AG20443 (cell line): ENCODE measurements around the gene ATP13A4.

Experiments
- DNase-seq: peaks from one replicate; pipeline ENCODE4 v3.0.0; 2012; ENCODE audit warnings: low spot score, mixed read lengths

The ATP13A4 gene

GRCh38 chr3:193491026-193491425 lies 63.7 kb downstream of the ATP13A4 start:
- DNase-seq = no peak

GRCh38 chr3:193490580-193490979 lies 64.1 kb downstream of the ATP13A4 start:
- no peak for DNase-seq

- no peak for DNase-seq
Observed at GRCh38 chr3:193489949-193490348, 64.7 kb downstream of the ATP13A4 start.

GRCh38 chr3:193488741-193489140 lies 66.0 kb downstream of the ATP13A4 start:
- no peak for DNase-seq

GRCh38 chr3:193483988-193484539 lies 70.6 kb downstream of the ATP13A4 start:
- no peak for DNase-seq

- DNase-seq = no peak
Observed at GRCh38 chr3:193481436-193481835, 73.3 kb downstream of the ATP13A4 start.

GRCh38 chr3:193474446-193474845 lies 80.2 kb downstream of the ATP13A4 start:
- DNase-seq = no peak

GRCh38 chr3:193470710-193471109 lies 84.0 kb downstream of the ATP13A4 start:
- DNase-seq = no peak

- no peak for DNase-seq
Observed at GRCh38 chr3:193465992-193466608, 88.6 kb downstream of the ATP13A4 start.

- no peak for DNase-seq
Observed at GRCh38 chr3:193464889-193465288, 89.8 kb downstream of the ATP13A4 start.

- DNase-seq = no peak
Observed at GRCh38 chr3:193457526-193457925, 97.2 kb downstream of the ATP13A4 start.

- DNase-seq = no peak
Observed at GRCh38 chr3:193452338-193452737, 102.4 kb downstream of the ATP13A4 start.

- DNase-seq = no peak
Observed at GRCh38 chr3:193451902-193452301, 102.8 kb downstream of the ATP13A4 start.

- DNase-seq = no peak
Observed at GRCh38 chr3:193446965-193447602, 107.6 kb downstream of the ATP13A4 start.

GRCh38 chr3:193439423-193439822 lies 115.3 kb downstream of the ATP13A4 start:
- no peak for DNase-seq

GRCh38 chr3:193418576-193419373 lies 135.9 kb downstream of the ATP13A4 start:
- no peak for DNase-seq

- no peak for DNase-seq
Observed at GRCh38 chr3:193416629-193417028, 138.1 kb downstream of the ATP13A4 start.

GRCh38 chr3:193407688-193408087 lies 147.0 kb downstream of the ATP13A4 start:
- no peak for DNase-seq

GRCh38 chr3:193407112-193407511 lies 147.6 kb downstream of the ATP13A4 start:
- no peak for DNase-seq

- no peak for DNase-seq
Observed at GRCh38 chr3:193403307-193403706, 151.4 kb downstream of the ATP13A4 start.

GRCh38 chr3:193400304-193400703 lies 154.4 kb downstream of the ATP13A4 start:
- no peak for DNase-seq

GRCh38 chr3:193396451-193397244 lies 158.0 kb downstream of the ATP13A4 start:
- DNase-seq = no peak
